GM12891 (cell line): ENCODE data around the gene AP3S1.

Experiments used
- DNase-seq: peaks from one replicate; pipeline ENCODE4 v3.0.0; 2011; ENCODE audit warnings: low spot score; ENCODE audit not compliant: insufficient read length
- FAIRE-seq: peaks from 2 replicates; lab custom pipeline; 2011; peaks lifted over from hg19 to GRCh38; lab: Jason Lieb, UNC
- PAX5 ChIP-seq: IDR thresholded peaks from 2 replicates; pipeline ENCODE4 v1.6.1; 2011; ENCODE audit warnings: low read length, moderate library complexity, mild to moderate bottlenecking; ENCODE audit not compliant: insufficient read depth, severe bottlenecking
- POLR2A ChIP-seq: IDR thresholded peaks from 2 replicates; pipeline ENCODE4 v1.6.1; 2011; ENCODE audit warnings: low read depth, low read length, control low read depth
- POLR2AphosphoS5 ChIP-seq: IDR thresholded peaks from 2 replicates; pipeline ENCODE4 v1.6.1; 2011; ENCODE audit warnings: low read depth, low read length, control low read depth
- POU2F2 ChIP-seq: IDR thresholded peaks from 2 replicates; pipeline ENCODE4 v1.6.1; 2011; ENCODE audit warnings: low read depth, mild to moderate bottlenecking, control low read depth, low read length, moderate library complexity
- SPI1 ChIP-seq: IDR thresholded peaks from 2 replicates; pipeline ENCODE4 v1.6.1; 2011; ENCODE audit warnings: low read depth, low read length, control low read depth
- TAF1 ChIP-seq: IDR thresholded peaks from 2 replicates; pipeline ENCODE4 v1.6.1; 2011; ENCODE audit warnings: low read depth, low read length, control low read depth

AP3S1 gene

GRCh38 chr5:115844321-115844817 lies 2.6 kb downstream of the AP3S1 start:
- FAIRE-seq = peak; percentile 41

GRCh38 chr5:115847290-115847689 lies 5.6 kb downstream of the AP3S1 start:
- TF ChIP-seq POU2F2 (no peak), SPI1 (no peak), POLR2AphosphoS5 (no peak), POLR2A (no peak), TAF1 (no peak), PAX5 (no peak)
- FAIRE-seq (no peak), DNase-seq (no peak)

More at GRCh38 chr5:115844321-115844817, 2.6 kb downstream of the AP3S1 start:
- no peak for DNase-seq
- TF ChIP-seq POU2F2 (no peak), POLR2A (no peak)

- no peak for FAIRE-seq
- TF ChIP-seq POLR2A (no peak), POLR2AphosphoS5 (no peak), PAX5 (no peak), TAF1 (no peak), POU2F2 (no peak), SPI1 (no peak)
These were observed 7.6 kb downstream of the AP3S1 start for GRCh38 chr5:115849258-115849798.

GRCh38 chr5:115850744-115851416 lies 9.1 kb downstream of the AP3S1 start:
- TF ChIP-seq PAX5 (no peak), POLR2AphosphoS5 (no peak), POU2F2 (no peak), TAF1 (no peak), SPI1 (no peak)
- peak; percentile 20 for FAIRE-seq
- DNase-seq = no peak

More at GRCh38 chr5:115849258-115849798, 7.6 kb downstream of the AP3S1 start:
- no peak for DNase-seq

GRCh38 chr5:115854139-115854538 lies 12.4 kb downstream of the AP3S1 start:
- TF ChIP-seq SPI1 = no peak
- no peak for TF ChIP-seq POLR2A
- TF ChIP-seq POLR2AphosphoS5 = no peak
- no peak for TF ChIP-seq TAF1
- no peak for DNase-seq
- FAIRE-seq = no peak

- TF ChIP-seq POU2F2 = no peak
- no peak for TF ChIP-seq TAF1
- no peak for TF ChIP-seq POLR2AphosphoS5
- no peak for TF ChIP-seq POLR2A
- TF ChIP-seq PAX5 = no peak
- TF ChIP-seq SPI1 = no peak
- FAIRE-seq (no peak), DNase-seq (no peak)
These were observed 14.2 kb downstream of the AP3S1 start for GRCh38 chr5:115855959-115856358.

GRCh38 chr5:115857057-115857479 lies 15.3 kb downstream of the AP3S1 start:
- TF ChIP-seq POLR2AphosphoS5 (no peak), POLR2A (no peak), SPI1 (no peak), POU2F2 (no peak), PAX5 (no peak), TAF1 (no peak)
- peak; percentile 33 for FAIRE-seq
- no peak for DNase-seq

GRCh38 chr5:115857626-115858349 lies 16.1 kb downstream of the AP3S1 start:
- TF ChIP-seq POLR2AphosphoS5 (no peak), SPI1 (no peak), POLR2A (no peak), PAX5 (no peak), TAF1 (no peak), POU2F2 (no peak)
- no peak for FAIRE-seq
- no peak for DNase-seq

- TF ChIP-seq PAX5 (no peak), SPI1 (no peak), TAF1 (no peak), POLR2A (no peak), POLR2AphosphoS5 (no peak), POU2F2 (no peak)
- no peak for DNase-seq
- FAIRE-seq = no peak
These were observed 16.7 kb downstream of the AP3S1 start for GRCh38 chr5:115858396-115858795.

GRCh38 chr5:115859378-115859777 lies 17.6 kb downstream of the AP3S1 start:
- FAIRE-seq = no peak

More at GRCh38 chr5:115859378-115859777, 17.6 kb downstream of the AP3S1 start:
- no peak for TF ChIP-seq POLR2A
- TF ChIP-seq POU2F2 = no peak
- TF ChIP-seq TAF1 = no peak
- TF ChIP-seq PAX5 = no peak
- TF ChIP-seq SPI1 = no peak
- TF ChIP-seq POLR2AphosphoS5 = no peak
- no peak for DNase-seq
